OCI-LY3 (cell line): Measurements from ENCODE around the gene KCTD5.

Experiments used
- H2AFZ ChIP-seq: fragments of 200-600, 300-600 bp; shearing (Covaris generic); 2 replicates; pipeline ENCODE4 v1.6.0; 2014; ENCODE audit warnings: antibody characterized with exemption, low read depth, low read length
- H3K27ac ChIP-seq: fragments of 200-600, 300-600 bp; sonication (generic); 2 replicates; pipeline ENCODE4 v1.5.1; 2014; ENCODE audit warnings: mild to moderate bottlenecking, low read length, moderate library complexity, mixed read lengths
- H3K27me3 ChIP-seq: fragments of 200-600, 300-600 bp; sonication (generic); 2 replicates; pipeline ENCODE4 v1.6.1; 2014; ENCODE audit warnings: low read depth, low read length, mixed read lengths
- H3K36me3 ChIP-seq: fragments of 200-600, 300-600 bp; sonication (generic); replicated peaks from 2 replicates; pipeline ENCODE3; 2014; ENCODE audit warnings: low read depth, low read length, mixed read lengths
- H3K4me1 ChIP-seq: fragments of 300-600, 200-600 bp; sonication (generic); 2 replicates; pipeline ENCODE4 v1.6.1; 2014; ENCODE audit warnings: low read length, mixed read lengths
- H3K4me2 ChIP-seq: fragments of 200-600, 300-600 bp; sonication (generic); 2 replicates; pipeline ENCODE4 v1.6.1; 2014; ENCODE audit warnings: low read length, mixed read lengths
- H3K4me3 ChIP-seq: fragments of 300-600, 200-600 bp; sonication (generic); 2 replicates; pipeline ENCODE4 v1.5.1; 2014; ENCODE audit warnings: antibody characterized with exemption, mild to moderate bottlenecking, low read length, moderate library complexity
- H3K79me2 ChIP-seq: fragments of 300-600, 200-600 bp; shearing (Covaris generic); 2 replicates; pipeline ENCODE4 v1.6.1; 2014; ENCODE audit warnings: mild to moderate bottlenecking, low read length, mixed read lengths
- H3K9ac ChIP-seq: fragments of 300-600, 200-600 bp; shearing (Covaris generic); 2 replicates; pipeline ENCODE4 v1.6.0; 2014; ENCODE audit warnings: mild to moderate bottlenecking, low read length, moderate library complexity
- H3K9me3 ChIP-seq: fragments of 200-600, 300-600 bp; shearing (Covaris generic); 2 replicates; pipeline ENCODE4 v1.6.1; 2014; ENCODE audit warnings: low read length, mixed read lengths; ENCODE audit not compliant: insufficient read depth
- H4K20me1 ChIP-seq: fragments of 200-600, 300-600 bp; sonication (generic); 2 replicates; pipeline ENCODE4 v1.6.1; 2016; ENCODE audit warnings: low read length, mixed read lengths; ENCODE audit not compliant: insufficient read depth
- EZH2phosphoT487 ChIP-seq: fragments of 200-600 bp; shearing (Covaris generic); IDR thresholded peaks from 2 replicates; pipeline ENCODE4 v1.6.1; 2018; ENCODE audit warnings: antibody characterized with exemption, mixed run types, low read depth
- TF ChIP-seq, protein P1 (sequence below): fragments of 200-600, 300-600 bp; sonication (generic); IDR thresholded peaks from 2 replicates; pipeline ENCODE4 v1.5.1; 2014; ENCODE audit warnings: antibody characterized with exemption, low read length, low read depth

KCTD5 gene

DNA sequence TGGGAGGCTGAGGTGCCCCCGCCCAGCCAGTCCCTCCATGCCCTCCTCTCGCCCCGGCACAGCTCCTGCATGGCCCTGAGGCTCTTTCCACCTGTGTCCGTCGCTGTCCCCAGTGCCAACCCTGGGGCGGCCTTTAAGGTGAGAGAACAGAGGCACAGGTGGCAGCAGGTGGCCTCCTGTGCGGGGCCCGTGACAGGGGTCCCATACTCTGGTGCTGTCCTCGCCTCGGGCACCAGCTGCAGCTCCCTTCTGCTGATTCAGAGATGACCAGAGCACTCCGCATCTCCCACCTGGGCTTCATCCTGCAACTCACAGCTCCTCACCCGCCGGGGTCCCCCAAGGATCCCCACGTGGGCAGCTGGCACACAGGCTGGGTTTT is 29.7 kb downstream of the KCTD5 start:
- no peak overlapping the region for H3K27ac ChIP-seq
- TF ChIP-seq, protein P1, sequence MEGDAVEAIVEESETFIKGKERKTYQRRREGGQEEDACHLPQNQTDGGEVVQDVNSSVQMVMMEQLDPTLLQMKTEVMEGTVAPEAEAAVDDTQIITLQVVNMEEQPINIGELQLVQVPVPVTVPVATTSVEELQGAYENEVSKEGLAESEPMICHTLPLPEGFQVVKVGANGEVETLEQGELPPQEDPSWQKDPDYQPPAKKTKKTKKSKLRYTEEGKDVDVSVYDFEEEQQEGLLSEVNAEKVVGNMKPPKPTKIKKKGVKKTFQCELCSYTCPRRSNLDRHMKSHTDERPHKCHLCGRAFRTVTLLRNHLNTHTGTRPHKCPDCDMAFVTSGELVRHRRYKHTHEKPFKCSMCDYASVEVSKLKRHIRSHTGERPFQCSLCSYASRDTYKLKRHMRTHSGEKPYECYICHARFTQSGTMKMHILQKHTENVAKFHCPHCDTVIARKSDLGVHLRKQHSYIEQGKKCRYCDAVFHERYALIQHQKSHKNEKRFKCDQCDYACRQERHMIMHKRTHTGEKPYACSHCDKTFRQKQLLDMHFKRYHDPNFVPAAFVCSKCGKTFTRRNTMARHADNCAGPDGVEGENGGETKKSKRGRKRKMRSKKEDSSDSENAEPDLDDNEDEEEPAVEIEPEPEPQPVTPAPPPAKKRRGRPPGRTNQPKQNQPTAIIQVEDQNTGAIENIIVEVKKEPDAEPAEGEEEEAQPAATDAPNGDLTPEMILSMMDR, result no peak
- no peak for TF ChIP-seq EZH2phosphoT487
- no peak overlapping the region for H2AFZ ChIP-seq
- no peaks in the 10 kb centered on the region for H3K27me3 ChIP-seq
- no peak overlapping the region for H3K4me3 ChIP-seq
- H3K4me1 ChIP-seq, result no peaks in the 10 kb centered on the region
- peaks cover 9% of the 10 kb centered on the region for H4K20me1 ChIP-seq
- no peak overlapping the region for H3K9ac ChIP-seq
- H3K4me2 ChIP-seq, result no peak overlapping the region
- no peaks in the 10 kb centered on the region for H3K79me2 ChIP-seq
- no peaks in the 10 kb centered on the region for H3K9me3 ChIP-seq
- peaks cover 14% of the 10 kb centered on the region for H3K36me3 ChIP-seq

DNA sequence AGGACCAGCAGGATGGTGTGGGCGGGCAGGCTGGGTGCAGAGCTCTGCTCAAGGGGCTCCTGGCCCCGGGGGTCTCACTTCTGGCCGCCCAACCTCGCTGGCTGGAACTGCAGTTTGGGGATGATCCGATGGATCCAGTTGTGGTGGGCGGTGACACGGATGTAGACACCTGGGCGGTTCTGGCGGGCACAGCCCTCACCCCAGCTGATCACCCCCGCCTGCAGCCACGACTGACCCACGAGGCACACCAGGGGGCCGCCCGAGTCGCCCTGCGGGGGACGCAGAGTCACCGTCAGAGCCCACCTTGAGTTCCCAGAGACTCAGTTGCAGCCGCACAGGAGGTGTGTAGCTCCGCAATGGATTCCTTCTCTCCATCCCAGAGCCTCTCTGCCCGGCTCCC is 30.2 kb downstream of the KCTD5 start:
- Histone ChIP-seq H3K27ac (no peak overlapping the region), H3K4me2 (no peak overlapping the region), H3K9ac (no peak overlapping the region), H3K4me3 (no peak overlapping the region), H4K20me1 (peaks cover 9% of the 10 kb centered on the region), H3K4me1 (no peaks in the 10 kb centered on the region), H2AFZ (no peak overlapping the region), H3K9me3 (no peaks in the 10 kb centered on the region), H3K36me3 (peaks cover 9% of the 10 kb centered on the region), H3K79me2 (no peaks in the 10 kb centered on the region), H3K27me3 (no peaks in the 10 kb centered on the region)
- TF ChIP-seq EZH2phosphoT487, result no peak
- TF ChIP-seq, protein P1, result no peak

- no peak overlapping the region for H3K9ac ChIP-seq
These were observed 31.2 kb downstream of the KCTD5 start for GRCh38 chr16:2713523-2713922.

GRCh38 chr16:2713985-2714774 is 31.9 kb downstream of the KCTD5 start:
- Histone ChIP-seq H4K20me1 (peaks cover 9% of the 10 kb centered on the region), H3K4me3 (no peak overlapping the region), H3K9me3 (no peaks in the 10 kb centered on the region), H3K27me3 (no peaks in the 10 kb centered on the region), H2AFZ (no peak overlapping the region), H3K4me1 (no peaks in the 10 kb centered on the region), H3K36me3 (no peaks in the 10 kb centered on the region), H3K9ac (no peak overlapping the region), H3K4me2 (no peak overlapping the region), H3K79me2 (no peaks in the 10 kb centered on the region), H3K27ac (no peak overlapping the region)
- TF ChIP-seq, protein P1, result no peak

More at GRCh38 chr16:2713523-2713922, 31.2 kb downstream of the KCTD5 start:
- Histone ChIP-seq H3K9me3 (no peaks in the 10 kb centered on the region), H3K27me3 (no peaks in the 10 kb centered on the region), H3K4me1 (no peaks in the 10 kb centered on the region), H3K4me3 (no peak overlapping the region), H2AFZ (no peak overlapping the region), H4K20me1 (peaks cover 9% of the 10 kb centered on the region), H3K36me3 (peaks cover 3% of the 10 kb centered on the region), H3K27ac (no peak overlapping the region), H3K79me2 (no peaks in the 10 kb centered on the region), H3K4me2 (no peak overlapping the region)
- TF ChIP-seq, protein P1, result no peak
- TF ChIP-seq EZH2phosphoT487, result no peak
